Gastrocnemius medialis (tissue), 4 donors: Measurements from ENCODE around the gene RMND5A. TPM values are rescaled to one million over a fixed set of nuclear protein-coding genes. Genes with fewer than 3 reads are reported as not detected.
A peak's percentile ranks its signal among the peaks of the same experiment; 100 is the strongest.
"Not testable (repeated sequence)": the region's sequence is repeated elsewhere in the genome, so short reads cannot be mapped to it uniquely, and the experiment has no call there.

Experiments
- ATAC-seq, 2 donors: fragments of 150-250 bp; one replicate each; pipeline ENCODE4 v1.9.1; 2016
- DNase-seq, 2 donors: peaks; one replicate each; pipeline ENCODE4 v3.0.0-alpha.2; 2019
- H3K27ac ChIP-seq, 4 donors: fragments of 200-600 bp; sonication (generic); 1 replicate in 1 of 4; 2 replicates in 3 of 4; pipeline ENCODE4 v1.5.1; 2016 to 2018; ENCODE audit warnings: mild to moderate bottlenecking in 2 of 4, moderate library complexity in 1 of 4
- H3K27me3 ChIP-seq, 3 donors: fragments of 200-600 bp; sonication (generic) in 2 of 3; 1 replicate in 1 of 3; 2 replicates in 2 of 3; pipeline versions ENCODE4 v1.5.1 to v1.6.0; 2016 to 2019; ENCODE audit warnings: mild to moderate bottlenecking in 1 of 3, moderate library complexity in 1 of 3
- H3K36me3 ChIP-seq, 2 donors: fragments of 200-600 bp; sonication (generic) in 1 of 2; one replicate each; pipeline ENCODE4 v1.5.1; 2017 to 2018
- H3K4me1 ChIP-seq, 2 donors: fragments of 200-600 bp; sonication (generic) in 1 of 2; one replicate each; pipeline ENCODE4 v1.5.1; 2016 to 2017; ENCODE audit warnings: mild to moderate bottlenecking in 2 of 2
- H3K4me3 ChIP-seq, 4 donors: fragments of 200-600 bp; sonication (generic) in 3 of 4; 1 replicate in 1 of 4; 2 replicates in 3 of 4; pipeline ENCODE4 v1.5.1; 2016 to 2019; ENCODE audit warnings: mild to moderate bottlenecking in 2 of 4
- H3K9me3 ChIP-seq, 3 donors: fragments of 200-600 bp; sonication (generic) in 2 of 3; 1 replicate in 1 of 3; 2 replicates in 2 of 3; pipeline ENCODE4 v1.5.1; 2016 to 2019
- CTCF ChIP-seq, 5 experiments: fragments of 450-650 bp in 3 of 5; fragments of 200-600 bp in 2 of 5; sonication (generic) in 2 of 5; IDR thresholded peaks in 4 of 5; conservative IDR thresholded peaks in 1 of 5; 1 replicate in 4 of 5; 2 replicates in 1 of 5; pipeline ENCODE4 v1.5.1; 2016 to 2019; ENCODE audit warnings: antibody characterized with exemption in 5 of 5, mild to moderate bottlenecking in 3 of 5, moderate library complexity in 3 of 5
- POLR2A ChIP-seq, 2 donors: fragments of 450-650 bp; IDR thresholded peaks; one replicate each; pipeline ENCODE4 v1.6.1; 2017; ENCODE audit warnings: antibody characterized with exemption in 2 of 2, mild to moderate bottlenecking in 2 of 2, moderate library complexity in 2 of 2
- in situ Hi-C, 4 donors: fragments of 200-750 bp; cut with MboI; loops; one replicate each; pipeline versions ENCODE4 v1.15.0 to v1.8.0; 2017; ENCODE audit warnings: low sequenced_read_pairs in 4 of 4
- intact Hi-C: fragments of 100-400 bp; cut with DNase I; formaldehyde crosslinking; loops from one replicate; pipeline ENCODE4 v1.15.1; 2023; ENCODE audit warnings: low total_unique reads
- total RNA-seq, 4 donors: library from RNA; depleted of rRNA; stranded (reverse); fragments of >200 nt; gene quantifications; one replicate each; pipeline versions ENCODE4 v1.1.0 to v1.2.3, GENCODE V29; 2016

Gene RMND5A
- total RNA-seq, 4 donors from 2014 or later = 88.9 to 113 (median 102) TPM

- intact Hi-C loops, H3K27me3 ChIP-seq, DNase-seq, H3K4me3 ChIP-seq, H3K4me1 ChIP-seq, ATAC-seq, H3K9me3 ChIP-seq, H3K36me3 ChIP-seq, H3K27ac ChIP-seq, in situ Hi-C loops: not testable (repeated sequence)
Observed at GRCh38 chr2:86733528-86733927, 13.4 kb downstream of the RMND5A start.

GRCh38 chr2:86734896-86735295, 14.8 kb downstream of the RMND5A start:
- in situ Hi-C loops, H3K4me3 ChIP-seq, H3K36me3 ChIP-seq, H3K9me3 ChIP-seq, ATAC-seq, intact Hi-C loops, H3K27ac ChIP-seq, H3K4me1 ChIP-seq, DNase-seq, H3K27me3 ChIP-seq: not testable (repeated sequence)

GRCh38 chr2:86739485-86739884, 19.4 kb downstream of the RMND5A start:
- ATAC-seq, H3K27me3 ChIP-seq, intact Hi-C loops, H3K27ac ChIP-seq, DNase-seq, H3K36me3 ChIP-seq, H3K4me3 ChIP-seq, H3K9me3 ChIP-seq, in situ Hi-C loops: not testable (repeated sequence)
- H3K4me1 ChIP-seq = peaks cover 0 to 11% of the 10 kb centered on the region in 2 donors

GRCh38 chr2:86739889-86740288, 19.8 kb downstream of the RMND5A start:
- H3K27ac ChIP-seq, ATAC-seq, intact Hi-C loops, H3K27me3 ChIP-seq, H3K36me3 ChIP-seq, DNase-seq, H3K9me3 ChIP-seq, in situ Hi-C loops, H3K4me3 ChIP-seq: not testable (repeated sequence)
- peaks cover 0 to 13% of the 10 kb centered on the region in 2 donors for H3K4me1 ChIP-seq

GRCh38 chr2:86741889-86742498, 21.9 kb downstream of the RMND5A start:
- in situ Hi-C loops, H3K27ac ChIP-seq, DNase-seq, H3K4me3 ChIP-seq, H3K36me3 ChIP-seq, H3K9me3 ChIP-seq, ATAC-seq, H3K27me3 ChIP-seq, intact Hi-C loops: not testable (repeated sequence)
- peaks cover 16 to 27% of the 10 kb centered on the region in 2 donors for H3K4me1 ChIP-seq

- in situ Hi-C loops (no loop called here), intact Hi-C loops (no loop called here)
- ATAC-seq (no peak), DNase-seq (no peak)
- no peaks in the 10 kb centered on the region for H3K9me3 ChIP-seq
- H3K36me3 ChIP-seq = no peaks in the 10 kb centered on the region
- H3K4me1 ChIP-seq = peaks cover 37 to 47% of the 10 kb centered on the region in 2 donors
- peak overlapping the region in 2 of 4 donors; percentile 10 to 18 for H3K27ac ChIP-seq
- TF ChIP-seq CTCF (IDR thresholded peaks at IDR 0.05 in 4 of 5, conservative IDR thresholded peaks at IDR 0.05 in 1 of 5) (no peak), POLR2A (IDR thresholded peaks at IDR 0.05) (no peak)
- no peak overlapping the region for H3K4me3 ChIP-seq
- no peaks in the 10 kb centered on the region for H3K27me3 ChIP-seq
Observed at GRCh38 chr2:86744152-86744551, 24.1 kb downstream of the RMND5A start.

- Histone ChIP-seq H3K9me3 (no peaks in the 10 kb centered on the region), H3K4me3 (no peak overlapping the region), H3K27me3 (no peaks in the 10 kb centered on the region), H3K4me1 (peaks cover 47 to 57% of the 10 kb centered on the region in 2 donors), H3K27ac (peak overlapping the region in 3 of 4 donors; percentile 21 to 62 (median 32)), H3K36me3 (no peaks in the 10 kb centered on the region)
- no peak for TF ChIP-seq CTCF (IDR thresholded peaks at IDR 0.05 in 4 of 5, conservative IDR thresholded peaks at IDR 0.05 in 1 of 5)
- no peak for TF ChIP-seq POLR2A (IDR thresholded peaks at IDR 0.05)
- intact Hi-C loops (no loop called here), in situ Hi-C loops (no loop called here)
- ATAC-seq (no peak), DNase-seq (no peak)
Observed at GRCh38 chr2:86746939-86747338, 26.8 kb downstream of the RMND5A start.
